ENCODE measurements around the gene STAU1. TPM values are rescaled to one million over a fixed set of nuclear protein-coding genes. Genes with fewer than 3 reads are reported as not detected.
"Not testable (repeated sequence)": the region's sequence is repeated elsewhere in the genome, so short reads cannot be mapped to it uniquely, and the experiment has no call there.

Gene STAU1
- total and polyA plus RNA-seq, 4 donors = 54.2 to 113 (median 74.0) TPM

DNA sequence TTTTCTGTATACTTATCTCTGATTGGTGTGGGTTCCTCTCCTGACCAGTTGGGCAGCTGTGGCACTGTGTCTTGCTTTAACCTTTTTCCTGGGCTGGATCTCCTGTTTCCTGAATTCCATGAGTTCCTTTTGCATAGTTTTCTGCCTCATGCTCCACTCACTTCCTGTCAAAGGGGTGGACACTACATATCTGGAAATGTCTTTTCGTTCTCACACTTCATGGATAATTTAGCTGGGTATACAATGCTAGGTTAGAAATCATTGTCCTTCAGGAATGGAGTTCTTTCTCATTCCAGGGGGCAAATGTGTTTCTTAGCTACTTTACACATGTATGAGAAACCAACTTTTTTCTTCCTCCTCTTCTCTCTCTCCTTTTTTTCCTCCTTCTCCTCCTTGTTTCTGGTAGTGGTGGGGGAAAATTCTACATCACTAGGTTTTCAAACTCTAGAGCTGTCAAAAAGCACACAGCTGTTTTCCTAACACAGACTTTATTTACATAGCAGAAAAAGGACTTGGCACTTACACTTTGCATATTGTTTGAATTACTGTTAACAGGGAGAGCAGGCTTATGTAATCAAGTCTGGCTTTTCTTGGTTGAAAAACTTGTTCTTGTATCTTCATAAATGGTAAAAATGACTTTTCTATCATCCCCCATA, 22.1 kb upstream of the STAU1 start:
- WGBS (ENCODE audit: insufficient coverage) = no CpG with 5 or more reads among the region's 1 CpG
- H3K4me1 ChIP-seq (ENCODE audit: control insufficient read depth, insufficient read depth, low read length) = no peaks in the 10 kb centered on the region
- no peak overlapping the region for H3K27ac ChIP-seq (ENCODE audit: low read depth, low read length)
- no peaks in the 10 kb centered on the region for H3K36me3 ChIP-seq (ENCODE audit: control insufficient read depth, insufficient read depth, low read length)
- H3K4me3 ChIP-seq (ENCODE audit: low read depth, low read length) = no peak overlapping the region
- no peak for DNase-seq (ENCODE audit: low read depth in 4 of 6, low spot score in 6 of 6)
- no peaks in the 10 kb centered on the region for H3K27me3 ChIP-seq (ENCODE audit: control insufficient read depth, insufficient read depth, low read length)
- H3K9me3 ChIP-seq (ENCODE audit: control insufficient read depth, insufficient read depth, low read length) = peaks cover 3% of the 10 kb centered on the region

DNA sequence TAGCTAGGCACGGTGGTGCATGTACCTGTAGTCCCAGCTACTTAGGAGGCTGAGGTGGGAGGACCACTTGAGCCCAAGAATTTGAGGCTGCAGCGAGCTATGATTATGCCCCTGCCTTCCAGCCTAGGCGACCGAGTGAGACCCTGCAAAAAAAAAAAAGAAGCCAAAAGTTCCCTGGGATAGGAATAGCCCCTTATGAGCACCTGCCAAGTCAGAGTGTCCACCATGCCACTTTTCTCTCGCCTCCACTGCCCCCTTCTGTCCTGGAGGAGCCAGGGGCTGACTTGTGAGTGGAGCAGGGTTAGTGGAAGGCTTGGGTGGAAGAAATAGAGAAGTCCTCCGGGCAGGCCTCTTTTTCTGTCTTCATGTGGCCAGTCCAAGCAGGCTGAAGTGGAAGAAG, 18.9 kb upstream of the STAU1 start:
- H3K9me3 ChIP-seq (ENCODE audit: control insufficient read depth, insufficient read depth, low read length) = peaks cover 3% of the 10 kb centered on the region
- no peak for DNase-seq (ENCODE audit: low read depth in 4 of 6, low spot score in 6 of 6)
- no peak overlapping the region for H3K4me3 ChIP-seq (ENCODE audit: low read depth, low read length)
- 91% methylated on average over 3 of the region's 6 CpGs for WGBS (ENCODE audit: insufficient coverage)
- no peaks in the 10 kb centered on the region for H3K27me3 ChIP-seq (ENCODE audit: control insufficient read depth, insufficient read depth, low read length)
- H3K4me1 ChIP-seq (ENCODE audit: control insufficient read depth, insufficient read depth, low read length) = no peaks in the 10 kb centered on the region
- no peaks in the 10 kb centered on the region for H3K36me3 ChIP-seq (ENCODE audit: control insufficient read depth, insufficient read depth, low read length)
- no peak overlapping the region for H3K27ac ChIP-seq (ENCODE audit: low read depth, low read length)

DNA sequence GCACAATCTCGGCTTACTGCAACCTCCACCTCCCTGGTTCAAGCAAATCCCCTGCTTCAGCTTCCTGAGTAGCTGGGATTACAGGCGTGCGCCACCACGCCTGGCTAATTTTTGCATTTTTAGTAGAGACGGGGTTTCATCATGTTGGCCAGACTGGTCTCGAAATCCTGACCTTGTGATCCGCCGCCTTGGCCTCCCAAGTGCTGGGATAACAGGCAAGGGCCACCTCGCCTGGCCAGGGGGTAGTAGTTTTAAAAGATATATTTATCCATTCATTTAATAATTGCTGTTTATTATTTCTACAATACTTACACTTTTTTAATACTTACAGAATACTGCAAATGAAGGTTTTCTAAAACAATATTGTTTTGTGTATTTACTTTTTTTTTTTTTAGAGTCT, 15.6 kb upstream of the STAU1 start:
- Histone ChIP-seq H3K27me3 (ENCODE audit: control insufficient read depth, insufficient read depth, low read length) (no peaks in the 10 kb centered on the region), H3K4me3 (ENCODE audit: low read depth, low read length) (no peak overlapping the region), H3K9me3 (ENCODE audit: control insufficient read depth, insufficient read depth, low read length) (no peaks in the 10 kb centered on the region), H3K4me1 (ENCODE audit: control insufficient read depth, insufficient read depth, low read length) (no peaks in the 10 kb centered on the region), H3K27ac (ENCODE audit: low read depth, low read length) (no peak overlapping the region), H3K36me3 (ENCODE audit: control insufficient read depth, insufficient read depth, low read length) (no peaks in the 10 kb centered on the region)
- 71% methylated on average over 1 of the region's 9 CpGs for WGBS (ENCODE audit: insufficient coverage)
- no peak for DNase-seq (ENCODE audit: low read depth in 4 of 6, low spot score in 6 of 6)

DNA sequence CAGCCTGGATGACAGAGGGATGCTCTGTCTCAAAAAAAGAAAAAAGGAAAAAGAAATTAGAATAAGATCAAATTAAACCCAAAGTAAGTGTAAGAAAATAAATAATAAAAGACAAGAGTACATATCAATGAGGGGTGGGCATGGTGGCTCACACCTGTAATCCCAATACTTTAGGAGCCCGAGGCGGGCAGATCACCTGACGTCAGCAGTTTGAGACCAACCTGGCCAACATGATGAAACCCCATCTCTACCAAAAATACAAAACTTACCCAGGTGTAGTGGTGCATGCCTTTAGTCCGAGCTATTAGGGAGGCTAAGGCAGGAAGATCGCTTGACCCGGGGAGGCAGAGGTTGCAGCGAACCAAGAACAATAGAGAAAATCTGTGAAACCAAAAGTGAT, 14.9 kb upstream of the STAU1 start:
- no peak for DNase-seq (ENCODE audit: low read depth in 4 of 6, low spot score in 6 of 6)
- H3K27ac ChIP-seq (ENCODE audit: low read depth, low read length) = no peak overlapping the region
- WGBS (ENCODE audit: insufficient coverage) = 100% methylated on average over 1 of the region's 7 CpGs

DNA sequence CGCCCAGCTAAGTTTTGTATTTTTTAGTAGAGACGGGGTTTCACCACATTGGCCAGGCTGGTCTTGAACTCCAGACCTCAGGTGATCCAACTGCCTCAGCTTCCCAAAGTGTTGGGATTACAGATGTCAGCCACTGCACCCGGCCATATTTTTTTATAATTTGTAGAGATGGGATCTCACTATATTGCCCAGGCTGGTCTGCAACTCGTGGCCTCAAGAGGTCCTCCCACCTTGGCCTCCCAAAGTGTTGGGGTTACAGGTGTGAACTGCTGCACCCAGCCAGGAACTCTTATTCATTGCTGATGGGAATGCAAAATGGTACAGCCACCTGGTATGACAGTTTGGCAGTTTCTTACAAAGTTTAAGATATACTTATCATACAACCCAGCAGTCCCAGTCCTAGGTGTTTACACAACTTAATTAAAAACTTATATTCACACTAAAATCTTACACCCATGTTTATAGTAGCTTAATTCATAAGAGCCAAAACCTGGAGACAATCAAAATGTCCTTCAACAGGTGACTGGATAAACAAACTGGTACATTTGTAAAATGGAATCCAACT, 11.7 kb upstream of the STAU1 start:
- Histone ChIP-seq H3K4me3 (ENCODE audit: low read depth, low read length) (no peak overlapping the region), H3K27ac (ENCODE audit: low read depth, low read length) (no peak overlapping the region), H3K27me3 (ENCODE audit: control insufficient read depth, insufficient read depth, low read length) (no peaks in the 10 kb centered on the region), H3K9me3 (ENCODE audit: control insufficient read depth, insufficient read depth, low read length) (no peaks in the 10 kb centered on the region), H3K4me1 (ENCODE audit: control insufficient read depth, insufficient read depth, low read length) (no peaks in the 10 kb centered on the region), H3K36me3 (ENCODE audit: control insufficient read depth, insufficient read depth, low read length) (no peaks in the 10 kb centered on the region)
- no peak for DNase-seq (ENCODE audit: low read depth in 4 of 6, low spot score in 6 of 6)
- no CpG with 5 or more reads among the region's 4 CpGs for WGBS (ENCODE audit: insufficient coverage)

More for the DNA sequence above, 14.9 kb upstream of the STAU1 start:
- H3K4me3 ChIP-seq (ENCODE audit: low read depth, low read length) = no peak overlapping the region
- no peaks in the 10 kb centered on the region for H3K4me1 ChIP-seq (ENCODE audit: control insufficient read depth, insufficient read depth, low read length)
- H3K9me3 ChIP-seq (ENCODE audit: control insufficient read depth, insufficient read depth, low read length) = no peaks in the 10 kb centered on the region
- no peaks in the 10 kb centered on the region for H3K36me3 ChIP-seq (ENCODE audit: control insufficient read depth, insufficient read depth, low read length)
- H3K27me3 ChIP-seq (ENCODE audit: control insufficient read depth, insufficient read depth, low read length) = no peaks in the 10 kb centered on the region

- 88% methylated on average over 10 of the region's 11 CpGs for WGBS (ENCODE audit: insufficient coverage)
- H3K4me3 ChIP-seq (ENCODE audit: low read depth, low read length); H3K36me3 ChIP-seq (ENCODE audit: control insufficient read depth, insufficient read depth, low read length); DNase-seq (ENCODE audit: low read depth in 4 of 6, low spot score in 6 of 6); H3K4me1 ChIP-seq (ENCODE audit: control insufficient read depth, insufficient read depth, low read length); H3K9me3 ChIP-seq (ENCODE audit: control insufficient read depth, insufficient read depth, low read length); H3K27ac ChIP-seq (ENCODE audit: low read depth, low read length); H3K27me3 ChIP-seq (ENCODE audit: control insufficient read depth, insufficient read depth, low read length): not testable (repeated sequence)
Observed at GRCh38 chr20:49192944-49193518, 4.9 kb upstream of the STAU1 start.

DNA sequence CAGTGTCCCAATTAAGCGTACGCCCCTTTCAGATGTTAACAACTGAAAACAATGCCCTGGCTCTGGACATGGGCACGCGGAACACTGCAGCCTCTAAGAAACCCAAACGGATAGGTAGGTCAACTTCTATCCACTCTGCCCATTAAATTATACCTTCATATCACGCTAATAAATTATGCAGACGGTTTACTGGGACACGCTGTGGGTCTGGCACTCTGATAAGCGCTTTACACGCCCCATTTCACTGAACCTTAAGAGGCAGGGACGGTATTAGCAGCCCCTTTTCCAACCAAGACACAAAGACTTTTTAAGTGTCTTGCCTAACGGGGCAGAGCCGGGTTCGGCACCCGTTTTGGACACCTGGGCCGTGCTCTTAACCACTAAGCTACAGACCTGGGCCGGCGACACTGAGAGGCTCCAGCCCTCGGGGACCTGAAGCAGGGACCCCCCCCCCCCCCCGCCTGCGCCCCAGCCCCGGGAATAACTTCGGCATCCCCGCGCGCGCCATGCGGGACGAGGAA, 744 bp downstream of the STAU1 start:
- DNase-seq (ENCODE audit: low read depth in 4 of 6, low spot score in 6 of 6) = peak in 2 of 6 donors; percentile 36 to 41
- Histone ChIP-seq H3K4me3 (ENCODE audit: low read depth, low read length) (peak overlapping the region; percentile 65), H3K36me3 (ENCODE audit: control insufficient read depth, insufficient read depth, low read length) (peaks cover 5% of the 10 kb centered on the region), H3K9me3 (ENCODE audit: control insufficient read depth, insufficient read depth, low read length) (no peaks in the 10 kb centered on the region), H3K27ac (ENCODE audit: low read depth, low read length) (peak overlapping the region; percentile 57), H3K4me1 (ENCODE audit: control insufficient read depth, insufficient read depth, low read length) (peaks cover 12% of the 10 kb centered on the region), H3K27me3 (ENCODE audit: control insufficient read depth, insufficient read depth, low read length) (no peaks in the 10 kb centered on the region)
- under 1% methylated on average over 26 of the region's 29 CpGs for WGBS (ENCODE audit: insufficient coverage)

GRCh38 chr20:49186535-49187329, 1.4 kb downstream of the STAU1 start:
- H3K4me3 ChIP-seq (ENCODE audit: low read depth, low read length) = peak overlapping the region; percentile 65
- H3K9me3 ChIP-seq (ENCODE audit: control insufficient read depth, insufficient read depth, low read length) = no peaks in the 10 kb centered on the region
- 3% methylated on average over 10 of the region's 19 CpGs for WGBS (ENCODE audit: insufficient coverage)
- no peaks in the 10 kb centered on the region for H3K27me3 ChIP-seq (ENCODE audit: control insufficient read depth, insufficient read depth, low read length)
- peak in 3 of 6 donors; percentile 15 to 57 (median 40) for DNase-seq (ENCODE audit: low read depth in 4 of 6, low spot score in 6 of 6)
- H3K27ac ChIP-seq (ENCODE audit: low read depth, low read length) = peak overlapping the region; percentile 57
- H3K4me1 ChIP-seq (ENCODE audit: control insufficient read depth, insufficient read depth, low read length) = peaks cover 12% of the 10 kb centered on the region
- H3K36me3 ChIP-seq (ENCODE audit: control insufficient read depth, insufficient read depth, low read length) = peaks cover 5% of the 10 kb centered on the region

- Histone ChIP-seq H3K9me3 (ENCODE audit: control insufficient read depth, insufficient read depth, low read length) (no peaks in the 10 kb centered on the region), H3K4me1 (ENCODE audit: control insufficient read depth, insufficient read depth, low read length) (peaks cover 14% of the 10 kb centered on the region), H3K4me3 (ENCODE audit: low read depth, low read length) (no peak overlapping the region), H3K27ac (ENCODE audit: low read depth, low read length) (no peak overlapping the region), H3K36me3 (ENCODE audit: control insufficient read depth, insufficient read depth, low read length) (peaks cover 5% of the 10 kb centered on the region), H3K27me3 (ENCODE audit: control insufficient read depth, insufficient read depth, low read length) (no peaks in the 10 kb centered on the region)
- 80% methylated on average over 2 of the region's 6 CpGs for WGBS (ENCODE audit: insufficient coverage)
- DNase-seq (ENCODE audit: low read depth in 4 of 6, low spot score in 6 of 6) = no peak
Observed at GRCh38 chr20:49185071-49185761, 2.9 kb downstream of the STAU1 start.

All from spinal cord (tissue), 10 donors.